DMS153 treated with DMSO at 0.1 percent for 48 hours (cell line): Measurements from ENCODE around the gene TMEM253.
A peak's percentile ranks its signal among the peaks of the same experiment; 100 is the strongest.

ENCODE experiments used
- DNase-seq: peaks from one replicate; lab custom pipeline; 2025; ENCODE audit not compliant: unreplicated experiment; lab: John Stamatoyannopoulos, UW

The TMEM253 gene

DNA sequence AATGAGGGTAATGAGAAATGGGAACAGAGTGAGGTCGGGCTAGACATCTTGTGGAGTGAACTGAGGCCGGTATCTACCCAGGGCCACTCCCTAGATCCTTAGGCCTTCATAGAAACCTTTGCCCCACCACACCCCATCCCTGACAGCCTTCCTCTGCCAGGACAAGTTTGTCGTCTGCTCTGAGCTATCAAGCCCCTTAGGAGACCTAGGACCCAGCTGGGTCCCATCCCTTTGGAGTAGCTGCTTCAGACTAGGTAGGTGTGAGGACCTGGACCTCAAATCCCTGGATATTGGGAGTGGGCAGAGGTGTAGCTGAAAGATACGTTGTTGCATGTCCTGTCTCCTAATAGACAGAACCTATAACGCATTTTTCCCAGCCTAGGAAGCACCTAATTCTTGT is at the start of gene TMEM253:
Gene TMEM253, plus strand, starts transcription at position 136 of the 400 bp plus-strand sequence. CDS start 278 bp downstream, outside the sequence.
- no peak for DNase-seq

DNA sequence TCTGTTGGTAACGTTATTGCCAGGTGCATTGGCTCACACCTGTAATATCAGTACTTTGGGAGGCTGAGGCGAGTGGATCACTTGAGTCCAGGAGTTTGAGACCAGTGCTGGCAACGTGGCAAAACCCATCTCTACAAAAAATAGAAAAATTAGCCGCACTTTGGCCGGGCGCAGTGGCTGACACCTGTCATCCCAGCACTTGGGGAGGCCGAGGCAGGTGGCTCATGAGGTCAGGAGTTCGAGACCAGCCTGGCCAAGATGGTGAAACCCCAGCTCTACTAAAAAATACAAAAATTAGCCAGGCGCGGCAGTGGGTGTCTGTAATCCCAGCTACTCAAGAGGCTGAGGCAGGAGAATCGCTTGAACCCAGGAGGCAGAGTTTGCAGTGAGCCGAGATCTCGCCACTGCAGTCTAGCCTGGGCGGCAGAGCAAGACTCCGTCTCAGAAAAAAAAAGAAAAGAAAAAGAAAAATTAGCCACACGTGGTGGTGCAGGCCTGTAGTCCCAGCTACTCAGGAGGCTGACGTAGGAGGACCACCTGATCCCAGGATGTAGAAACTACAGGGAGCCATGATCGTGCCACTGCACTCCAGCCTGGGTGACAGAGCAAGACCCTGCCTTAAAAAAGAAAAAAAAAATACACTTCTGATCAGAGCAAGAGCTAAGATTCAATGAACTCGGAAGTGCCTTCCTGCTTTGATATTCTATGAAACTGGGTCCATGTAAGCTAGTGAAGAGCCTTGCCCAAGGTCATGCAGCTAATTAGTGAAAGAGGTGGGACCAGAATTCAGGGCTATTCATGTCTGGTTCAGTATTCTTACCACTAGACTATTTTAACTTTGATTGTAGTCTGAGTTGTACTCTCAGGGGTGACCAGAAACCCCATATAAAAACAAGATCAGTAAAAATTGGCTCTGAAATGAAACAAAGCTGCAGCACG is 47.4 kb upstream of the TMEM253 start:
- no peak for DNase-seq

DNA sequence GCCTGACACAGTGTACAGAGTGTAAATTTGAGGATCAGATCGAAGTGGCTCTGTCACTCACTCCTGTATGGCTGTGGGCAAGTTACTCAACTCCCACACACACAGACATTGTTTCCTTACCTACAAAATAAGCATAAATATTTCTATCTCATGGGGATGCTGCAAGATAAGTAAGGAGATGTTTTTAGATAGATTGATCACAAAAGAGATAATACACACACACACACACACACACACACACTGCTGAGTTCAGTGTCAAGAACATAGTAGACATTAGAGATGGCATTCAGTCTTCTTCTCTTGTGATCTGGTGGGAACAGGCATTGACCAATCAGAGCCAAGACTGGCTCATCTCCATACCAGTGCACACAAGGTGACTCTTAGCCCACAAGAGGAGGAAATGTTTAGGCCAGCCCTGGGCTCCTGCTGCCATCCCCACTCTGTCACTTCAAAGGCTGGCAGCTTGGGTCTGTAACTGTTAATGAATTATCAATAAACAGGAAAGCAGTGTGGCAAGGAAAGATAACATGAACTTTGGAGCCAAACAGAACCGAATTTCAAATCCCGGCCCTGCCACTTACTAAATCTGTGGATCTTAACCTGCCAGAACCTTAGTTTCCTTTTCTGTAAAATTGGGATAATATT is 46.6 kb upstream of the TMEM253 start:
- no peak for DNase-seq

DNA sequence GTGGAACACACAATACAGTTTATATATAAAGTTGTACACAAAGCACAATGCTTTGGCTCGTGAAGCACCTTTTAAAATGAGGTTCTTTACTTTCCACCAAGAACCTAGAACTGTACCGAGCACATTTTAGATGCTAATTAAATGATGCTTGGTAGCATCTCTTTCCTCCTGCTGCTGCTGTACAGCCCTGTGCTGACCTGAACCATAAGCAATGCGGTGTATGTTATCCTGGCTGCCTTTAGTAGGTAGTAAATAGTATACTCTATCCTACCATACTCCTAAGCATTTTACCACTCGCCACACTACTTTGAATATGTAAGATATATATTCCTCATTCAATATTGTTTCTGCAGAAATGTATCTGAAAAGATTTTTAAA is 46.1 kb upstream of the TMEM253 start:
- DNase-seq = no peak

DNA sequence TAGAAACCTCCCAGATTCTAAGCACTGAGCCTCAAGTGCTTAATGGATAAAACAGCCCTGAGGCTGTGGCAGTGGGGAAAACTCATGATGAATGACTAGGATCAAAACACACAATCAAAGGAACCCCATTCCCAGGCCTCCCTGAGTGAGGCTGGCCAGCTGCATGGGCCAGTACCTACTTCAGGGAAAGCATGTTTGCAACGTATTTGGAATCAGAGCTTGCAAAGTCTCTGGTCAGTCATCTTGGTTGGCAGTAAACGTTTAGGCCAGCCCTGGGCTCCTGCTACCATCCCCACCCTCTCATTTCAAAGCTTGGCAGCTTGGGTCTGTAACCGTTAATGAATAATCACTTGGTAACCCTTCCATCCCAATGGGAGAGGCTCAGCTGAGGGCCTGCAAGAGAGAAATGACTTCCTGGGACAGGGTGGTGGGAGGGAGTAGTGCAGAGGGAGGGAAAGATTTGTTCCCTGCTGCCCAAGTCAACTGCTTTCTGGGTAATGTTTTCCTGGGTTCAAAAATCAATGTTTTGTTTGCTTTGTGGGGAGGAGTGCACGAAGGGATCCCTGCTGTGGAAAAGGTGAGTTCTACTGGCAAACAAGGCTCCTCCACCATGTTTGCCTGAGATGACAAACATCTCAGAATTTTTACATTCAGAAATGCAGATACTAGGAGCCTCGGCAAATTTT is 45.3 kb upstream of the TMEM253 start:
- no peak for DNase-seq

DNA sequence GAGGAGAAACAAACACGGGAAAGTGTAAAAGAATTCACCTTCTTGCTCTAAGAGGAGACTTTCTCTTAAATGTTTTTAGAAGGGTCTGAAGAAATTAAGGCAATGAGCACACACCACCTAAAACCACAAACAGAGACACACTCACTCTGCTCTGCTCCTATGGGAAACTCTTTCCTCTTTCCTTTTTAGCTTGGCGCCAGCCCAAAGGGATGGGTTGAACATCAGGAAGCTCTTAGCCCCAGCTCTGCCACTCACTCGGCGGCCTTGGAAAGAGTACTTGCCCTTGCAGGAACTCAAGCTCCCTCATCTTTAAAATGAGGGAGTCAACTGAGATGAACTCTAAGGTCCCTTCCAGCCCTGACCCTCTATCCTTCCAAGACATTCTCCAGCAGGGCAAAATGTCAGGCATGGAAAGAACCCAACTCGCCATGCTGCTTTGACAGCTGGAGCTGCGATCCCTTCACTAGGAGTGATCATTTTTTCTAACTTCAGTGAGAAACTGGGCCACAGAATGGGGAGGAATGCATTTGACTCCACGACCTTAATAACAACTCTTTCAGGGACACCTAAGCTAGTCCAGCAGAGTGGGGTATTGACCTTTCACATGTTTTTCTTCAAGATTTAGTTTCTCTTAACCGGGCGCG is 44.2 kb upstream of the TMEM253 start:
- no peak for DNase-seq

DNA sequence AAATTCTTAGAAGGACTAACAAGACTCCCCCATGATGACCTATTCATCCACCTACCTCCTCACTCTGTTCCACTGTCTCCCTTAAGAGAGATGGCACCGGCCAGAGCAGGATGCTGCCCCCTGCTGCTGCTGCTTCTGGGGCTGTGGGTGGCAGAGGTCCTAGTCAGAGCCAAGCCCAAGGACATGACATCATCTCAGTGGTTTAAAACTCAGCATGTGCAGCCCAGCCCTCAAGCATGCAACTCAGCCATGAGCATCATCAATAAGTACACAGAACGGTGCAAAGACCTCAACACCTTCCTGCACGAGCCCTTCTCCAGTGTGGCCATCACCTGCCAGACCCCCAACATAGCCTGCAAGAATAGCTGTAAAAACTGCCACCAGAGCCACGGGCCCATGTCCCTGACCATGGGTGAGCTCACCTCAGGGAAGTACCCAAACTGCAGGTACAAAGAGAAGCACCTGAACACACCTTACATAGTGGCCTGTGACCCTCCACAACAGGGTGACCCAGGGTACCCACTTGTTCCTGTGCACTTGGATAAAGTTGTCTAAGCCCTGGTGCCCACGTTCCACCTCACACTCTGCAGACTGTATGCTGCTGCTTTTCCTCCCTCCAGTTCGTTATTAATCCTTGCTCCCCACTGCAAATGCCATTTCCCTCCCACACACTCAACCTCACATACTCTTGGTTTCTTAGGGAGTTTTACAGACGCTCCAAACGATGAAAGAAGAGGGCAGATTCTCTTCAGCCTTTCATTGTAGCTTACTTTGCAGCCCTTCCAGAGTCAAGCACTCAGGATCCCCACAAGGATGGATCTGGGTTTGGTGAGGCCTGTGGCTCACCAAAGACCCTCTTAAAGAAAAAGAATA is 42.8 kb upstream of the TMEM253 start, which contains the start of gene RNASE8:
Gene RNASE8, plus strand, starts transcription at position 20 of the 873 bp plus-strand sequence. Its CDS starts 71 bp downstream, at position 91.
- DNase-seq = no peak

DNA sequence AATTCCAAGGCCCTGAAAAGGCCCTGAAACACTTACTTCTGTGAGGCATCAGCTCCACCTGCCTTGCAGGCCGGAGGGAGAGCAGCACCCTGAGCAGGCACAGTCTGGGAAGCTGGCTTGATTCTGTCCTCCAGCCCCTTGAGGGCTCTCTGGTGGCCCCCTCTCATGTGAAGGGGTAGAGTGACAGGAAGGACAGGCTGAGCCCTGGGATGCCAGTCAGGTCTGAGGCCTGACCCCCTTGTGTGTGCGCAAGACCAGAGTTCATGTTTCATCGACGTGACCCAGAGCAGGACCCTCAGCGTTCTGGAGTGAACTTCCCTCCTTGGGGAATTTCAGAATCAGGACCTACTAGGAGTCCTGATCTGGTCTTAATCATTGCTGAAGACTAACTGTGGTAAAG is 42.0 kb upstream of the TMEM253 start:
- DNase-seq = no peak

DNA sequence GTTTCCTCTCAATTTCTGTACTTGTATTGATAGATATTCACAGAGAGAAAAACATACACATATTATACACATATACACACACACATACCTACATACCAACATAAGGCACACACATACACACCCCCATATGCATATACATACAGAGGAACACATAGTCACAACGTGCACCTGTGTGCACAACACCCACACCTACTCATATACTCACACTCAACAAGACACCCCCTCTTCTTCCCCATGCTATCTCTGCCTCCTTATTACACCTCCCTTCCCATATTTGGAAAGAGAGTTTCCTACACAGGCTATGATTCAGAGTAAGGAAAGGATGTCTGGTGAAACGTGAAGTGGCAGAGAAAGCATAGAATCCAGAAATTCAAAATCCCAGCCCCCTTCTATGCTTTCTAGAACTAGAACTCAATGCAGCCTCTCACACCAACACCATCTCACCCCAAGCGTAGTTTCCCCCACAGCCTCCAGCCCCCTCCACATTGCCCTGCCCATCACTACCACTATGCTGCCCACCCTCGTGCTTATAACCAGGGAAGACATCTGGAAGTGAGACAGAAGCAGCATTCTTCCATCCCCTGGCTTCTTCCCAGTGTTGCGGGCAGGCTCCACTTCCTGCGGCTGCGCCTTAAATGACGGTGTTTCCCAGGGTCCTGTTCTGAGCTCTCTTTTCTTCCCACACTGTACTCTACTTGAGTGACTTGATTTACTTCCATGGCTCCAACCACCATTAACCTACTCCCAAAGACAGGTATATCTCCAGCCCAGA is 40.8 kb upstream of the TMEM253 start:
- no peak for DNase-seq

DNA sequence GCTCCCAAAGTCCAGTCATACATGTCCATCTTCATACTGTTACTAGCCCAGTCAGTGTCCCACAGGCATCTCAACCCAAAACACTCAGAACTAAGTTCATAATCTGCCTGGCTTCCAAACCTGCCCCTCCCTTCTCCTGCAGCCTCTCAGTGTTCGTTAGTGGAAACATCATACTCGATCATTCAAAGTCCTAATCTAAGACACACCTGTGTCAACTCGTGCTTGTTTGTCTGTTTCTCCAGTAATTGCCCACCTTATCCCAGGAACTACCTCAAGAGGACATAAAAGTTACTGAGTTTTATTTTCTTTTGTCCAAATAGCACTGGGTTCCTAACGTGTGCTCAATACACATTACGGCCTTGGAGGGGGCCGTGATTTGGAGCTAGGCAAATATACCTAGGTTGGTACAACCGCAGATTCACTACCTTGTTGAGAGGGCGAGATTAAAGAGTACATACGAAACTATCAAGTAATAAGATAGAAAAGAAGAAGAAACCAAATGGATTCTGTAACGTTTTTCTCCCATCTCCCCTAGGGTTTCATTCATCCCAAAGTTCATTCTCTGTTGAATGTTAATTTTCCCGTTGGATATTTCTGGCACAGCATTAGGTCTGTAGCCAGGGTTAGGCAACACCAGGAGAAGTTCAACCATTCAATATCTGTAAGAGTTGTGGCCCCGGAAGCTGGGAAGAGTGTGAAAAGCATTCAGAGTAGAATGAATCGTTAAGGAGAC is 40.1 kb upstream of the TMEM253 start:
- no peak for DNase-seq

DNA sequence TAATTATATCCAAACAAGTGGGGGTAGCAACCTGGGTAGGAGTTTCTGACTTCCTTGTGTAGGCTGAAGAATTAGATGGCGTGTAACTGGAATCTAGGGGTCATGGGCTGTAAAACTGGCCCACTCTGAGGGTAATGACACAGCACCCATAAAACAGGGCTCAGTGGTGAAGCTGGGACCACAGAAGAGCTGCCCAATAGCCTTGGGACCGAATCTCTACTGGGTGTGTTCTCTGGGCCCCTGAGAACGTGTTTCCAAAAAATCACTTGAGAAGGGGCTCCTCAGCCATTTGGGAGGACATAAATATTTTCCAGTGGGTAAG is 39.6 kb upstream of the TMEM253 start:
- no peak for DNase-seq

DNA sequence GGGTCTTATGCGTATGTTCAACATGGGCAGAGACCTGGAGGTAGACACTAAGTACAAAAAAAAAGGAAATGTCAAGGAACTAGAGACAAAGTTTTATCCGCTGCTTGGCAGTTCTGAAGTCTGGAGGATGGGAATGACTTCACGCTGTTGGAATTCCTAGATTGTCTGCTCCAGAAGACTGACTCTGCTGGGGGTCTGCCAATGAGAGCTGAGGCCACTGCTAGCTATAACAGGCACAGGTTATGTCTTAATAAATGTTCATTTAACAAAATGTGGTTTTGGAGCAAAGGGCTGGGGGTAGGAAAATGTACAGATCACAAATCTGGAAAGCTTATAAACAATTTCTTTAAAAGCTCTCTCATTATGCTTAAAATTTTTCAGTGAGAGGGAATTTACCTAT is 37.4 kb upstream of the TMEM253 start:
- no peak for DNase-seq

DNA sequence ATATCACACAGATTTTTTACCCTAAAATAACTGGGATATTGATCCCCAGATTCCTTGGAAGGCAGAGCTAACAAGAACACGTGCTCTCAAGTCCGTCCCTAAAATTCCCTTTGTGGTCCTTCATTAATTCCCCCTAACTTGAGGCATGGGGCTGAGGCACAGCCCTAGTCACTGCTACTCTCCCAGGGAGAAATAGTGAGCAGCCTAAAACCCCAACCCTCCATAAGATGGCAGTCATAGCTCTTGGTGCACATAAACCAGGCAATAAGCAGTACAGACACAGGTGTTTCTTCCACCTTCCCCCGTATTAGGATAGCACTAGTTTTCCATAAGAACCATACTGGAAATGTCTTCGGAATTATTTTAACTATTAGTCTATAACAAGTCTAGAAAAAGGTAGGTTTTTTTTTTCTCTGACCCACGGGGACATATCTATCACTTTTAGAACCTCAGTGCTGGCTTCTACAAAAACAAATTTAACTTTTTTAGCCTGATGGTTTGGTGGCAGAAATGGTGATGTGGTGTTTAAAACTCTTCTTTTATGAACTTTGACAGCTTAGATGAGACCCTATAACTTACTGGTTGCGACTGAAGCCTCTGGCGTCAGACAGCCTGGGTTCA is 33.9 kb upstream of the TMEM253 start:
- peak; percentile 14 for DNase-seq

DNA sequence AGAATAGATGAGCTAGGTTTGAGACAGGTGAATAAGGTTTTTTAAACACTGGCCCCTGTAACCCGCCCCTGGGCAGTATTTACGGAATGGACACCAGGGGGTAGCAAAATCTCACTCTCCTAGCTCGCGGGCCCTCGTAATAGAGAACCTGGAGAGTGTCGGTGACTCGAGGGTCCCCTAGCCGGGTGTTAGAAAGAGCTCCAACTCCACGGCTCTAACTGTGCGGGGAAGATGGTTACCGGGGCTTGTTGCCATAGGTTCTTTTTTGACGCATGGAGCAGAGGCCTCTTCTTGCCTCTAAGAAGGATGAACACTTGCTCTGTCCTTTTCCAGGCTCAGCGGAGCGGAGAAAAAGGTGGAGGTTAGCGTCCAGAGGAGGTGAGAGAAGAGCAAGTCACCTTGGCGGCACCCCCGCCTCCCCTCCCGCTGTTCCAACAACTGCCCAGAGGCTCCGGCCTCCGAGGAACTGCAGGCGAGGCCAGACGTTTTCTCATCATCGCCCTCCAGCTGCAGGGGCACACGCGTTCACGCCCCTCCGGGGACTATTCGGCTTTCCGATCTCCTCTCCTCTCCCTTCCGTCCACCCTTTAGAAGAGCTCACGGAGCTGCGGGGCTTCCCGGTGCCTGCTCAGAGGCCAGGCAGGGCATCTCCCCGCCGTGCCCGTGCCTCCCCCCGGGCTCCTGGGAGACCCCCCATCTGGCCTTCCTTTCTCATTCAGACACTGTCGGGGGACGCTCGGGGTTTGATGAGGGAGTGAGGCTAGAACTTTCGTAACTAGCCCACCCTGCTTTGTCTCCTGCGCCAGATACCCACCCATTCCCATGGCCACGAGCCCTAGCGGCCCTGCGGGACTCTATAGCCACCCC is 32.1 kb upstream of the TMEM253 start:
- DNase-seq = peak; percentile 82

DNA sequence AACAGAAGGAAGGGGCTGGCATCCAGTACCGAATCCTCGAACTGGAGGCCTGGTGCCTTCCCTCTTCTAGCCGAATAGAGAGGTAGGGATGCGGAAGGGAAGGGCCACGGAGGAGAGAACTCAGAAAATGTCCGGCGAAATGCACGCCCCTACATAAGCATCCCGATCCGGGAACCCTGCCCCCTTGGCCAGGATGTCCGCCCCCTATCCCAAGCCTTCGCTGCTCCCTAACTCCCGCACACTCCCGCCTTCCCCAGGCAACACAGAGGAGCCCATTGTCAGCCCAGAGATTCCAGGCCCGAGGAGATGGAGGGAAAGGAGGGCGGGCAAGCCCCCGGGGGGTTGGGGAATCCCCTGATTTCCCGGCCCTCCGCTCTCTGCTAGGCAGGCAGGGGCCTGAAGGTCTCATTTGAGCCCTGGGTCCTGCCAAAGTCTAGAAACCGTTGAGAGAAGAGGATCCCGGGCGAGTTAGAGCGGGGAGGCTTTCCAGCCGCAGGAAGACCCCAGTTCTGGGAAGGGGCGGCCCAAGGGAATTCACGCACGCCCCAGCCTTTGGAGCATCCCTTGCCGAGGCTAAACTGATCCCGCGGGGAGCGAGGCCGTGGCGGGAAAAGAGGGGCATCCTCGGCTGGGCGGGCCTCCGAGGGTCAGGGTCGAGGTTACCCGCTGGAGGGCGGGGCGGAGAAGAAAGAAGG is 31.3 kb upstream of the TMEM253 start:
- DNase-seq = peak; percentile 16

DNA sequence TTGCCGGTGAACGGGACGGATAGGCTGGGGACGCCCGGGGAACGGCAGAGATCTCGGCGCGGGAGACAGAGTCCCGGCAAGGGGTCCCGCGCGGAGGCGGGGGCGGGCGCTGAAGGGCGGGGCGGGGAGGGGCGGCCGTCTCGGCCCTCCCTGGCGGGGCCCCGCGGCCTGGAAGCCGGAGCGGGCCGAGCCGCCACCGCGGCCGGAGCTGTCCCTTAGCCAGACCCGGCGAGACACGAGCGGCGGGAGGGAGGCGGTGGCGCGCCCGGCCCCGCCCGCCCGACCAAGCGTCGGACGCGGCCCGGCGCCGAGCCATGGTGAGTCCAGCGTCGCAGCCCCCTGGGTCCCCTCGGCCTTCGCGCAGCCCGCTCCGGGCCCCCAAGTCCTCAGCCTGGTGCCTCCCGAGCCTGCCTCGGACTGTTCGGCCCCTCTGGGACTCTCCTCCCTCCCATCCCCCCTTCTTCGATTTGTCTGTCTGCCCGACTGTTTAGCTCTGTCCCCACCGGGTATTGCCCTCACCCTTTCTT is 30.7 kb upstream of the TMEM253 start, which contains the start of gene ARHGEF40:
Gene ARHGEF40, plus strand, starts transcription at position 222 of the 527 bp plus-strand sequence. Its CDS starts 93 bp downstream, at position 315.
- DNase-seq = peak; percentile 16
